Naive thymus-derived CD4-positive, alpha-beta T cell (primary cell): ENCODE results near the gene ZFAND2B. TPM values are rescaled to one million over a fixed set of nuclear protein-coding genes. Genes with fewer than 3 reads are reported as not detected.

ENCODE experiments used
- ATAC-seq: fragments of 150-1000 bp; cut with Tn5 transposase; 2 replicates; pipeline ENCODE4 v1.10.0; 2021; ENCODE audit warnings: mild to moderate bottlenecking, moderate library complexity
- CTCF ChIA-PET: fragments of 350-600 bp; sonication (Branson Sonifier 250); formaldehyde crosslinking; loops from one replicate; lab custom pipeline; 2021; ENCODE audit warnings: antibody characterized with exemption; lab: Charles Lee
- POLR2A ChIA-PET: fragments of 350-600 bp; sonication (Branson Sonifier 250); formaldehyde crosslinking; loops from one replicate; lab custom pipeline; 2021; ENCODE audit warnings: antibody characterized with exemption, inconsistent platforms; lab: Charles Lee
- DNase-seq, 9 donors: peaks; one replicate each; pipeline versions ENCODE4 v3.0.0 to v3.0.0-alpha.2; 2020 to 2022; ENCODE audit warnings: mixed read lengths in 1 of 9
- H3K27ac ChIP-seq: one replicate; pipeline ENCODE4 v1.7.0; 2013; ENCODE audit warnings: mild to moderate bottlenecking, low read depth, low read length, moderate library complexity
- H3K27me3 ChIP-seq, 2 donors: one replicate each; pipeline ENCODE4 v1.7.0; 2013; ENCODE audit warnings: low read length in 2 of 2, mild to moderate bottlenecking in 2 of 2, moderate library complexity in 2 of 2; ENCODE audit not compliant: control insufficient read depth in 2 of 2, insufficient read depth in 2 of 2
- H3K36me3 ChIP-seq, 3 experiments: 1 replicate in 2 of 3; 2 replicates in 1 of 3; pipeline ENCODE4 v1.7.0; 2013; ENCODE audit warnings: low read length in 3 of 3, mild to moderate bottlenecking in 3 of 3, moderate library complexity in 1 of 3; ENCODE audit not compliant: insufficient read depth in 3 of 3, control insufficient read depth in 2 of 3
- H3K4me1 ChIP-seq, 2 donors: one replicate each; pipeline ENCODE4 v1.7.0; 2013; ENCODE audit warnings: low read length in 2 of 2, mild to moderate bottlenecking in 2 of 2, moderate library complexity in 1 of 2; ENCODE audit not compliant: control insufficient read depth in 2 of 2, insufficient read depth in 2 of 2
- H3K4me3 ChIP-seq: 2 replicates; pipeline ENCODE4 v1.7.0; 2013; ENCODE audit warnings: mild to moderate bottlenecking, low read length
- H3K9me3 ChIP-seq, 3 experiments: 1 replicate in 2 of 3; 2 replicates in 1 of 3; pipeline ENCODE4 v1.7.0; 2013; ENCODE audit warnings: low read length in 3 of 3; ENCODE audit not compliant: control insufficient read depth in 2 of 3
- H3K27ac Mint-ChIP-seq, 9 donors: one replicate each; pipeline ENCODE4 v1.8.0; 2020 to 2022; ENCODE audit warnings: mixed read lengths in 9 of 9, mild to moderate bottlenecking in 8 of 9, moderate library complexity in 5 of 9, inconsistent platforms in 2 of 9
- H3K27me3 Mint-ChIP-seq, 5 donors: one replicate each; pipeline ENCODE4 v1.8.0; 2021 to 2022; ENCODE audit warnings: mixed read lengths in 5 of 5, mild to moderate bottlenecking in 1 of 5
- H3K36me3 Mint-ChIP-seq, 5 donors: one replicate each; pipeline ENCODE4 v1.8.0; 2020 to 2022; ENCODE audit warnings: mixed read lengths in 5 of 5, mild to moderate bottlenecking in 3 of 5, inconsistent platforms in 1 of 5
- H3K4me1 Mint-ChIP-seq, 7 donors: one replicate each; pipeline ENCODE4 v1.8.0; 2020 to 2022; ENCODE audit warnings: mixed read lengths in 7 of 7, mild to moderate bottlenecking in 3 of 7, inconsistent platforms in 1 of 7
- H3K4me3 Mint-ChIP-seq, 10 donors: one replicate each; pipeline ENCODE4 v1.8.0; 2020 to 2022; ENCODE audit warnings: mild to moderate bottlenecking in 10 of 10, mixed read lengths in 10 of 10, moderate library complexity in 6 of 10, inconsistent platforms in 2 of 10
- H3K9me3 Mint-ChIP-seq, 11 donors: one replicate each; pipeline ENCODE4 v1.8.0; 2020 to 2022; ENCODE audit warnings: mixed read lengths in 11 of 11, mild to moderate bottlenecking in 4 of 11, inconsistent platforms in 1 of 11, moderate library complexity in 1 of 11
- intact Hi-C, 2 donors: fragments of 100-400 bp; cut with micrococcal nuclease; formaldehyde crosslinking; loops; one replicate each; pipeline ENCODE4 v1.15.1; 2023
- polyA plus RNA-seq, 2 donors: library from polyadenylated mRNA; unstranded; fragments of 300-500 nt; fragmentation: Illumina TruSeq; gene quantifications; one replicate each; pipeline ENCODE4 v1.2.3, GENCODE V29; 2021
- total RNA-seq, 6 experiments: library from RNA in 5 of 6; stranded (reverse) in 5 of 6; gene quantifications; 1 replicate in 5 of 6; 2 replicates in 1 of 6; pipeline ENCODE4 v1.2.3 and lab custom pipeline; 2021 to 2026

ZFAND2B gene
- total and polyA plus RNA-seq, 7 experiments from 2014 or later, result 50.1 to 90.7 (median 72.4) TPM

DNA sequence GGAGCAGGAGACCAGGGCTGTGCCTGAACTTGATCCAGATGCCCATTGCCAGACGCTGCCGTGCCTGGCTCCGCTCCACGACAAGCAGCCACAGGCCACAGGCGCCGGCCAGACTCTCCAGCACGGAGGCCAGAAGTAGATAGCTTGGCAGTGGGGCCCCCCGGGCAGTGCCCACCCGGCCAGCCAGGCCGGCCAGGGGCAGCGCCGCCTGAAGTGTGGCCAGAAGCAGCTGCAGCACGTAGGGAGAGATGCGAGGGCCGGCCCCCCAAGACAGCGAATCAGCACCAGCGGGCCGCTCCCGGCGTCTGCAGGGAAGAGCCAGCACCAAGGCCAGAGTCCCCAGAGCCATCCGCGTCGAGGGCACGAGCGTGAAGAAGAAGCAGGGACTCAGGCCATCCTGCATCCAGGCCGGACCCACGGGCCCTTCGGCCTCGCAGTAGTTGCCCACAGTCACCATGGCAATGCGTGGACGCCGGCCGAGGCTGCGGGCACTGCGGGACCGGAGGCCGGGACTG is 11.7 kb downstream of the ZFAND2B start:
- intact Hi-C loops, result loop anchor here (1.0 to 2.0 kb wide), 8 partner anchors 11 to 77 kb away; partner anchors contain the start of genes NHEJ1 (in 2 of the 2), ANKZF1 (in 1 of the 2), ATG9A (in 1 of the 2) and DNAJB2 (in 1 of the 2)
- ATAC-seq (peak; percentile 40), DNase-seq (peak in 3 of 9 donors; percentile 13 to 26 (median 17))
- peak overlapping the region; percentile 65 for H3K27ac ChIP-seq
- peak overlapping the region; percentile 78 to 89 (median 82) for H3K4me3 Mint-ChIP-seq
- no peaks in the 10 kb centered on the region for H3K9me3 Mint-ChIP-seq
- CTCF ChIA-PET, result interaction anchor here (0.9 to 2.2 kb wide), 3 partner anchors 31 to 61 kb away, joined by 3 to 7 read pairs (median 4); no protein-coding TSS in a partner anchor
- no peaks in the 10 kb centered on the region for H3K9me3 ChIP-seq
- peaks cover 13 to 14% of the 10 kb centered on the region in 2 donors for H3K4me1 ChIP-seq
- no peaks in the 10 kb centered on the region for H3K27me3 ChIP-seq
- H3K27me3 Mint-ChIP-seq, result no peaks in the 10 kb centered on the region
- peaks cover 6 to 50% (median 16%) of the 10 kb centered on the region in 3 experiments for H3K36me3 ChIP-seq
- H3K36me3 Mint-ChIP-seq, result peaks cover 6 to 20% (median 10%) of the 10 kb centered on the region in 5 donors
- peak overlapping the region; percentile 60 for H3K4me3 ChIP-seq
- peak overlapping the region in 8 of 9 donors; percentile 59 to 86 (median 78) for H3K27ac Mint-ChIP-seq
- H3K4me1 Mint-ChIP-seq, result peaks cover 0 to 29% (median 24%) of the 10 kb centered on the region in 7 donors
- POLR2A ChIA-PET, result interaction anchor here (0.6 to 5.0 kb wide), 16 partner anchors 8 to 169 kb away, joined by 3 to 49 read pairs (median 6); partner anchors contain the start of genes ANKZF1, ATG9A, CNPPD1 and DNAJB2

DNA sequence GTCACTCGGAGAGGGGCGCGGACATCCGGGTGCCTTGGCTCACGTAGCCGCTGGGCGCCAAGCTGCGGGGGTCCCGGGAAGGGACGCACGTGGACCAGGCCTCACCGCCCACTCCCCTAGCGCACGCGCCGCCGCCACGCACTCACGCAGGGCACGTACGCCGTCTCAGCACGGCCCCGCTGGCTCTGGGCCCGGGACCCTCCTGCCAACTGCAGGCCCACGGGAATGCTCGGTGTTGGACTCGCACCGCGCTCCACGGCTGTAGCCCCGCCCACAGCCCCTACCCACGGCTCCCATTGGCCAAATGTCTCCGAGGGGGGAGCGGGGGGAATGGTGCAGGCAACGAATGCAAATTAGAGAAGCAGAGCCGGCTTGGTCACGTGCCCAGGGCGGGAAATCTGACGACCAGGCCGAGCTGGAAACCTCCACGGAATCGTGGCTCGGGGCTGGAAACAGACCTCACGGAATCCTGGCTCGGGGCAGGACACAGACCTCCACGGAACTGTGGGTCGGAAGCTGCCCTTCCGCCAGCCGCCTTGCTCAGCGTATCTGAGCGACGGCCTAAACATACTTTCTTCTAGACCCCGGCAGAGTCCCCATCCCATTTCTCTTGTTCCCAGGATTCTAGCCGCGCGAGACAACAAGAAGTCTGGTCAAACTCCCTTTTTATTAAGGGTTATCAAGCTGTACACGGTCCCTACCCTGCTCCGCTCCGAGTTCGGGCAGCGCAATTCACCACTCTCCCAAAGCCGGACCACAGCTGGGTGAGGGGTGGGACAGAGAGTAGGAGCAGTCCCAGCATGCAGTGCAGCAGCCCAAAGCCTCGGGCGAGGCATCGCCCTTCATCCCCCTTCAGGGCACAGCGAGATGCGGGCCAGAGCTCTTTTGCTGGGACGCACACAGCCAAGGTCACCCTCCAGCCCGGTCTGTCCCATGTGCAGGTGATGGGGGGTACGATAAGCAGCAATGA is 12.4 kb downstream of the ZFAND2B start, which contains the start of gene ABCB6:
Gene ABCB6 (minus strand): TSS at position 227 of the 970 bp plus-strand sequence. CDS start 285 bp downstream, outside the sequence.
- peak within 1 kb of the TSS; percentile 78 to 89 (median 82) for H3K4me3 Mint-ChIP-seq
- peak; percentile 92 for ATAC-seq

DNA sequence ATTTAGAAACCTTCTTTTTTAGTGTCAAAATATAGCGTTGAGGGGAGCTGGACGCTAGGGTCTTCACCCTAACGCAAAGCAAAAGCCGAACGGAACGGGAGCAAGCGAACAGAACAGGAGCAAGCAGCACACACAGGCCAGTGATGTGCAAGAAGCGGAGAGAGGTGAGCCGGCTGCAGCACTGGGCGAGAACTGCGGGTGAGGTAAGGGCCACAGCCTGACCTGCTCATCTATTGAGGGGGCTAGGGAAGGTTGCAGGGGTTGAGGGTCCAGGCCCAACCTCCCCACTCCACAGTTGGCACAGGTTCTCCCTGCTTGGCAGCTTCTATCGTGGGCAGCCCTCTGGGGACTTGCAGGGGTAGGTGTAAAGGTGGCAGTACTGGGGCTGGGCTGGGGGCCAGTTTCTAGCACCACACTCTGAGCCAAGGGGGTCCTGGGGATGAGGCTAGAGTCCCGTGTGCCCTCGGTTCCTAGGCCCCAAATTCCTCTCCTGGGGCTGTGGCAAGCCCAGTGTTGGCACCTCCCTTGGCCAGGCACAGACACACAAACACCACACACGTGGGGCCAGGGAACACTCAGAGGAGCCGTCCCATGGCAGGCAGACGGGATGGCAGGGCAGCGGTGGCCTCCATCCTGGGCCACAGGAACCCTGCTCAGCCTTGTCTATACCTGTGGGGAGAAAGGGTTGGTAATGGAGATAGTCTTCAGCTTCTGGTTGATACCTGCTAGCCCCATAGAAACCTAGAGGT is 13.4 kb downstream of the ZFAND2B start:
- H3K27ac Mint-ChIP-seq, result peak overlapping the region in 4 of 9 donors; percentile 33 to 81 (median 64)
- Histone ChIP-seq H3K36me3 (peaks cover 21 to 56% (median 29%) of the 10 kb centered on the region in 3 experiments), H3K9me3 (no peaks in the 10 kb centered on the region), H3K27ac (no peak overlapping the region), H3K27me3 (no peaks in the 10 kb centered on the region), H3K4me3 (no peak overlapping the region), H3K4me1 (peaks cover 13 to 14% of the 10 kb centered on the region in 2 donors)
- DNase-seq, result no peak
- POLR2A ChIA-PET, result interaction anchor here (1.0 to 5.0 kb wide), 13 partner anchors 9 to 75 kb away, joined by 3 to 49 read pairs (median 8); partner anchors contain the start of genes ANKZF1, ATG9A, CNPPD1 and DNAJB2
- H3K36me3 Mint-ChIP-seq, result peaks cover 8 to 31% (median 21%) of the 10 kb centered on the region in 5 donors
- H3K9me3 Mint-ChIP-seq, result no peaks in the 10 kb centered on the region
- H3K4me3 Mint-ChIP-seq, result peak overlapping the region in 8 of 10 donors; percentile 9 to 88 (median 66)
- ATAC-seq, result no peak
- H3K27me3 Mint-ChIP-seq, result no peaks in the 10 kb centered on the region
- peaks cover 2 to 31% (median 27%) of the 10 kb centered on the region in 7 donors for H3K4me1 Mint-ChIP-seq
- intact Hi-C loops, result loop anchor here (1.0 to 2.0 kb wide), 7 partner anchors 9 to 75 kb away; partner anchors contain the start of genes DNAJB2 (in 2 of the 2), ANKZF1 (in 1 of the 2), ATG9A (in 1 of the 2) and NHEJ1 (in 1 of the 2)
- CTCF ChIA-PET, result no interaction called here

More for the DNA sequence above, 12.4 kb downstream of the ZFAND2B start, which contains the start of gene ABCB6:
- H3K27ac ChIP-seq, result peak within 1 kb of the TSS; percentile 65
- ChIA-PET CTCF (interaction anchor here (1.3 kb wide), 1 partner anchor 60 kb away, joined by 4 read pairs; no protein-coding TSS in a partner anchor), POLR2A (interaction anchor here (0.7 to 5.0 kb wide), 18 partner anchors 7 to 169 kb away, joined by 3 to 49 read pairs (median 6); partner anchors contain the start of genes ANKZF1, ATG9A, CNPPD1 and DNAJB2)
- intact Hi-C loops, result loop anchor here (1.0 to 2.0 kb wide), 9 partner anchors 10 to 76 kb away; partner anchors contain the start of genes ANKZF1 (in 2 of the 2), ATG9A (in 2 of the 2), DNAJB2 (in 2 of the 2) and NHEJ1 (in 2 of the 2)
- Mint-ChIP-seq H3K27ac (peak within 1 kb of the TSS; percentile 61 to 86 (median 79)), H3K27me3 (no peaks in the 10 kb centered on the region), H3K4me1 (peaks cover 0 to 29% (median 24%) of the 10 kb centered on the region in 7 donors), H3K36me3 (peaks cover 9 to 25% (median 11%) of the 10 kb centered on the region in 5 donors), H3K9me3 (no peaks in the 10 kb centered on the region)
- DNase-seq, result peak; percentile 72 to 90 (median 85)
- no peaks in the 10 kb centered on the region for H3K9me3 ChIP-seq
- H3K27me3 ChIP-seq, result no peaks in the 10 kb centered on the region
- H3K36me3 ChIP-seq, result peaks cover 13 to 55% (median 23%) of the 10 kb centered on the region in 3 experiments
- peaks cover 13 to 14% of the 10 kb centered on the region in 2 donors for H3K4me1 ChIP-seq
- H3K4me3 ChIP-seq, result peak within 1 kb of the TSS; percentile 60

DNA sequence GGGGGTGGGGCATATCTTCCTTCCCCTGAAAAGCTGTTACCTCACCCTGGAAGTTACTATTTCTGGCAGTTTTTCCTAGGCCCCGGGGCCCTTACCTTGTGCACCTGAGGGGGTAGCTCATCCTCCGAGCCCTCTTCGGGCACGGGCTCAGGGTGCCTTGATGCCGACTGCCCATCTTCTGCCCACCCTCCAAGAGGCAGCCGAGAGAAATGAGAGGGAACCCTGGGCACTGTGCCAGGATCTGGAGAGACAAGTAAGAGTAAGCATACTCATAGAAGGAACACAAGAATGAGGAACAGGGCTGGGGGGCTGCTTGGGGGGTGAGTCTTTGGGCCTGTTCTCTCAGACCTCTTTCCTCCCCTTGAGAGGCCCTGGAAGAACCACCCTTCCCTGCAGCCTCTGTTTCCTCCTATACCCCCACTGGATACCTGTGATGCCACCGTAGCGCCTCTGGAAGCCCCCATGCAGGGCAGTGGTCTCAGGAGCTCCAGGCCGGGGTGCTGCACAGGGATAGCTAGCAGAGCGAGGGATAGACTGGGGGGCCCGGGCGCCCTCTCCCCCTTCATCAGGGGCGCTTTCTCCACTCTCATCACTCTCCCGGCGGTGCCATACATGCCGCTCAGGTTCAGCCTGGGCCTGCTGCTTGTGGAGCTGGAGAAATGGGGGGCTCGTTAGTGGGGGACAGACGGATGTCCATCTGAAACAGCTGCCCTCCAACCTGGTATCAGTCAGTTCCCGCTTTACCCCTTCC is 14.2 kb downstream of the ZFAND2B start:
- Histone ChIP-seq H3K27ac (no peak overlapping the region), H3K27me3 (no peaks in the 10 kb centered on the region), H3K4me3 (no peak overlapping the region), H3K4me1 (peaks cover 13 to 14% of the 10 kb centered on the region in 2 donors), H3K36me3 (peaks cover 25 to 62% (median 29%) of the 10 kb centered on the region in 3 experiments), H3K9me3 (no peaks in the 10 kb centered on the region)
- Mint-ChIP-seq H3K4me1 (peaks cover 7 to 38% (median 31%) of the 10 kb centered on the region in 7 donors), H3K4me3 (peak overlapping the region in 2 of 10 donors; percentile 16 to 40), H3K9me3 (no peaks in the 10 kb centered on the region), H3K27me3 (no peaks in the 10 kb centered on the region), H3K27ac (peak overlapping the region in 2 of 9 donors; percentile 22 to 81), H3K36me3 (peaks cover 8 to 36% (median 26%) of the 10 kb centered on the region in 5 donors)
- ATAC-seq (no peak), DNase-seq (no peak)
- intact Hi-C loops, result no loop called here
- ChIA-PET POLR2A (interaction anchor here (0.6 to 5.0 kb wide), 9 partner anchors 8 to 99 kb away, joined by 3 to 49 read pairs (median 5); partner anchors contain the start of genes ANKZF1, ATG9A, CNPPD1 and DNAJB2), CTCF (interaction anchor here (1.2 kb wide), 1 partner anchor 31 kb away, joined by 4 read pairs; no protein-coding TSS in a partner anchor)

DNA sequence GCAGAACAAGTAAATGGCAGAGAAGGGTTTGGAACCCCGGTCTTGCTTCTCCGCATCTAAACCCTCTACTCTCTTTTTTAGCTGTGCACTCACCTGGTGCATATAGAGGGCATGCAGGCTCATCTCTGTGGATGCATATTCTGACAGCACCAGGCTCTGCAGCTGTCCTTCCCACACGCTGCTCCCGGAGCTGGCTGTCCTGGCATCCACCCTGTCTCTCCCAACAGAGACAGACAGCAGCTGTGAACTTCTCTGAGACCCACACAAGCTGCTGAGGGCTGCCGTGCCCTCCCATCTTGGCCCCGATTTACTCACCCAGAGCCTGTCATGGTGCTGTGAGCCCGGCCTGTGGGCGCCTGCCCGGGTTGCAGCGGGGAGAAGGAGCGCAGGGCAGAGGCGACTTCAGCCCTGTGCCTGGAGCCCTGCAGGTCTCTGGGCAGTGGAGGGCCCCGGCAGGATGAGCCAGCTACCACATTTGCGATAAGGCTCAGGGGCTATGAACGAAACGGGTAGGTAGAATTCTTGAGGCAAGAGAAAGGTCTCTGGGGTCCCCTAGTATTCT is 15.5 kb downstream of the ZFAND2B start:
- H3K36me3 ChIP-seq, result peaks cover 26 to 73% (median 29%) of the 10 kb centered on the region in 3 experiments
- no peak overlapping the region for H3K4me3 ChIP-seq
- no peak overlapping the region for H3K27ac Mint-ChIP-seq
- ChIA-PET CTCF (interaction anchor here (1.0 kb wide), 1 partner anchor 27 kb away, joined by 3 read pairs; no protein-coding TSS in a partner anchor), POLR2A (interaction anchor here (0.8 to 5.0 kb wide), 4 partner anchors 18 to 34 kb away, joined by 3 to 49 read pairs (median 4); partner anchors contain the start of genes TUBA4A and TUBA4B)
- H3K27me3 Mint-ChIP-seq, result no peaks in the 10 kb centered on the region
- peaks cover 11 to 40% (median 32%) of the 10 kb centered on the region in 7 donors for H3K4me1 Mint-ChIP-seq
- H3K4me3 Mint-ChIP-seq, result no peak overlapping the region
- ATAC-seq (no peak), DNase-seq (no peak)
- no peaks in the 10 kb centered on the region for H3K9me3 Mint-ChIP-seq
- no peak overlapping the region for H3K27ac ChIP-seq
- H3K36me3 Mint-ChIP-seq, result peaks cover 8 to 36% (median 29%) of the 10 kb centered on the region in 5 donors
- no peaks in the 10 kb centered on the region for H3K9me3 ChIP-seq
- peaks cover 13 to 14% of the 10 kb centered on the region in 2 donors for H3K4me1 ChIP-seq
- no peaks in the 10 kb centered on the region for H3K27me3 ChIP-seq
- intact Hi-C loops, result no loop called here
